NCI-H2029 treated with DMSO at 0.1 percent for 48 hours (cell line): ENCODE results near the gene SLC8A1.

Experiments
- DNase-seq: peaks from one replicate; lab custom pipeline; 2025; lab: John Stamatoyannopoulos, UW

The SLC8A1 gene

DNA sequence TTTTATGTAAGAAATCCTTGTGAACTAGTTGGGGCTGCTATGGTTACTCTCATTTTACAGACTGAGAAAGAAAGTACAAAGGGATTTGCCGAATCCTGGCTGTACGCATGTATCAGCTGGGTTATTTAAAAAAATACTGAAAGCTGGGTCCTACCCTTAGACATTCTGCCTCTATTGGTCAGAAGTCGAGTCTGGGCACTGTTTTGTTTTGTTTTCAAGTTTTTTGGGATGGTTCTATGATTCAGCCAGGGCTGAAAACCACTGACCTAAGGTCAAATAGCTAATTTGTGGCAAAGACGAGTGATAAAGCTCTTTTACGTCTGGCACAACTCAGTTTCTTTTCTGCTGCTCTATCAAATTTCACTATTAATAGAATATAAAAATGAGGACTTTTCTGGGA is 5.9 kb upstream of the SLC8A1 start:
- no peak for DNase-seq

DNA sequence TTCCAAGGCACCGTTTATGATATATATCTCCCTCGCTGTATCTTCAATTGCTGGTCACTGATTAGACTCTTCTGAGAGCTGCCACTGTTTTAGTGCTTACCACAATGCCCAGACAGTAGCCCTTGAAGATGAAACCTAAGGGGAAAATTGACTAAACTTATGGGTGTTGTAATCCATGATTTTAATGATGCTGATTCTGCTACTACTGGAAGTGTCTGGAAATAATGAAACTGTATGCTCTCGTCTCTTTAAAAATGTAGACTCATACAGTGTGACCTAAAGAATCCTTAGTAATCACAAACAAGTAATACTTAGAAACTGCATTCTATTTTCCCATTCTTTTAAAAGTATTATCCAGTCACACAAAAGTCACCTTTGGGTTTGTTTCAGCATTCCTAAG is 5.5 kb upstream of the SLC8A1 start:
- no peak for DNase-seq

DNA sequence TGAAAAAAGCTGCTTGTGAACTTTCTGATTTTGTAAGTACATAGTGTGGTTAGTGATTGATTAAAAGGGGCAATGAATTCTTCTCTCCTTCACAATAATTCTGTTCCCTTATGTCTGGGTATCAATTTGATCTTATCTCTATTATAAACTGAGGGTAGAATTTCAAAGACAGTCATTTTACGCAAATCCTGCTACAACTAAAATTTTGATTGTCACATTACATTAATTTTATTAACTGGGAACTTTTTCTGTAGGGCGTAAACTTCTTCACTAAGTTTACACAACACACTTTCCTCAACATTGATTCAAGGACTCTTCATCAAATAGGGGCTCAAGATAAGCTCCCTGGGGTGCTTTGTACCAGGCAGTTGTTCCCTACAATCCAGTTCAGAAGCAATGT is 5.0 kb upstream of the SLC8A1 start:
- DNase-seq: no peak

DNA sequence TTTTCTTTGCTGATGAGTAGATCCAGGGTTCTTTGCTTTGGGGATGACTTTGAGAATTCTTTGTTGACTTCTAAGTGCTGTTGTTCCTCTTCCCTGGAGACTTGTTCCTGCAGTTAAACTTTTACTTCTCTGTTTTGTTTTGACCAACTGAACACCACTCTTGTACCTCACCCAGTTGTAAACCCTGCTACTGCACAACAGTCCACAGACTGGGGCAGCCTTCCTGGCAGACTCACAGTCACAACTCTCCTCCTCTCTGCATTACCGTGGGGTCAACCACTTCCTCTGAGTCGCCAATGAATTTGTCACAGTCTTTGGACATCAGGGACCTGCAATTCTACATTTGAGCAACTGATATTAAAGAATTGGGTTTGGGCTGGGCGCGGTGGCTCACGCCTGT is 3.8 kb upstream of the SLC8A1 start:
- DNase-seq: no peak

DNA sequence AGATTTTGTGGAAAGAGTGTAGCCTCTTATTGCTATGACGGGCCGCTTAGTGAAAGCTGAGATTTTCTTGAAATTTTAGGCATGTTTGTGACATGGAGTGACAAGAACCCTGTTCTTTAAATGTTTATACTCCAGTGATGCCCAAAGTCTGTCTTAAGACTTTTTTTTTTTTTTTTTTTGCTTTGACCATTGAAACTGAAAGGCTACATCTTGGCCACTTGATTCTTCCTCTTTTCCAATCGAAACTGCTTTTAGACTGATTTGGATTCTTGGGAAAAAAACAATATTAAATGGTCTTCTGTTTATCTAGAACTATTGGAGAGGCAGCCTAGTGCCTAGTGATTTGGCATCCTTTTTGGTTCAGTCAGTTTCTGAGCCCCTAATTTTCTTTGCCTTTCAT is 2.4 kb upstream of the SLC8A1 start:
- no peak for DNase-seq

DNA sequence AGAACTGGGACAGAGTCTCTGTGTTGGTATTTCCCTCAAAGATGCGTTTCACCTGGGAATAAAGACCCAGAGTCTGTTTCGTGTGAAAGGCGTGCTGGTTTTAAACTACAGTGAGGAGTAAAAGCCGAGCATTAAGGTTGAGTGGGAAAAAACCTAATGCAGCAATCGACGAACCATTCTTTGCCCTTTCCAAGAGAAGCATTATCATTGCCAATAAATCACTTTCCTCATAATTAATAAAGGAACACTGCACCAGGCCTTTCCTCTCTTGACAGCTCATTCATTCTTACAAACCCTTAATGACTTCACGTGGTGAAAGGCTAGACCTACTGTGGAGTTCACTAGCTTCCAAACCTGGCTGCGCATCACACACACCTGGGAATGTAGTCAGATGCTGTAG is 896 bp upstream of the SLC8A1 start:
- no peak for DNase-seq

DNA sequence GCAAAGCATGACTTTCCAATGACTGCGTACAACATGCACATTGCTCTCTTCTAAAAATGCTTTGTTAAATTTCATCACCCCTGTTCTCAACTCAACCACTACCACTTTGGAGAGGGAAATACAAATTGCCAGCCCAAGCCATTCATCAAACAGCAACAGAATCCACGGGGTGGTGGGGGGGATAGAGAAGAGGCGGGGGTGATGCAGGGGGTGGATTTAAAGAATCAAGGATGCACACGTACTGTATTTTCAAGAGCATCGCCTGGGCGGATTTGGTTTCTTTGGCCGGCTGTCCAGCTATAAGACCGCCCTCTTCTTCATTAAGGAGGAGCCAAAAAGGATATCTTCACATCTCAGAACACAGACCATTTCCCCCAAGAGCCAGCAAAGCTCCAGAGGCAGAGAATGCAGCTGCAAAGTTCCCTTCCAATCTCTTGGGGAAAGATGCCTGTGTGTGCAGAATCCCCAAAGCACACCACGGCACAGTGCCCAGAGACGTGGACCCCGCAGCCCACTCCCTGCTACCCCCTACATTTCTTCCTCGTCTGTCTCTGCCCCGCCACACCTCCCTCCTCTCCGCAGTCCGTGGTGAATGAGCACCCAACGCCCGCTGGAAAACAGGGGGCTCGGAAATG is 977 bp downstream of the SLC8A1 start:
- DNase-seq: no peak

DNA sequence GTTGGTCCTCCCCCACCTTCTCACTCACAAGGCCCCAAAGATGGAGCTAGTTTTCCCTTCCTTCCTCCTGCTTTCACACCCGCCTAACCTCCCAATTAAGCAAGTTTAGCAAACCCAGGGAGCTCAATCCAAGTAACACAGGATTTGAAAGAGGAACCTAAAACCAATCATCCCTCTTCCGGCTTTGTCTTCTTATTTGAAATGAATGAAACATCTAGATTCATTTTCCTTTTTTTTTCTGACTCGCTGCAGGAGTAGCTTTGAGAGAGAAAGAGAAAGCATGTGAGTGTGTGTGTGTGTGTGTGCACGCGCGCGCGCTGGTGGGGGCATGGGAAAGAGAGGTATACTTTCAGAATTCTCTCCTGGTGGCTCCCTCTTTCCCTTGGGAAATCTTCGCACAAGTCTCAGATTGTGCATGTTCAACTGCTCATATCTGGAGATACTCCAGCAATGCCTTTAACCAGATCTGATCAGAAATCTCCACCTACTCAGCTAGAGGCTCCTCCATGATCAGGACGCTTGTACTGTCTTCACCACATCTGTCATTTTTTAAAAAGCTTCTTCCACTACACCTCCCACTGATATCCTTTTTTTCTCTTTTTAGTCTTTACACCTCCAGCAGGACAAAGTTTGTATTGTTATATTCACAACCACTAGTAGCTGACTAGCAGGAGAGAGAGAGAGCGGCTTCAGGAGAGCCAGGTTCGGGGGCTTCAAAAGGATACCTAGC is 1.7 kb downstream of the SLC8A1 start:
- DNase-seq: no peak

DNA sequence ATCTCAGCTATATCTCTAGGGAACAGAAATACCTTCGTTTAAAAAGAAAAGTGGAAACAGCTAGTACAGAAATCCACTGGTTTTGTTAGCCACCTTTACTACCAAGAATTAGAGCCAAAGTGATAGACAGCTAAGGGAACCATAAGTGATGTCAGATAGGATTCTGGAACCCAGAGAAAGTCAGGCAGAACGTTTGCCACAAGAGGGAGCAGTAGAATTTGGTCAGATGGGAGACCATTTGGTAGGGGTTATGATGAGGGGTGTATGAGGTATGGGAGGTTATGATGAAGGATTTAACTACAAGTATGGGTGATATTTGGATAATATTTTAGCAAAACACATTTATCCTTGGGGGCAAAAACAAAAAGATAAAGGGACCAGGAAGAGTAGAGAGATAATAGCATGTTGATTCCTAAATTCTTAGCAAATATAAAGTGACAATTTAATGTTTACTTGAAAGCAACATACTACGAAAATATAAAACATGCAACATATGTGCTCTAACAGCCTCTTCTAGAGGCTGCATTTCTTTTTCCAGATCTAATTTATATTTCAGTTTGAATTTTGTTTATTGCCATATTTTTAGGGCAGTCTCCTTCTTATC is 3.3 kb downstream of the SLC8A1 start:
- DNase-seq: peak; percentile 30

DNA sequence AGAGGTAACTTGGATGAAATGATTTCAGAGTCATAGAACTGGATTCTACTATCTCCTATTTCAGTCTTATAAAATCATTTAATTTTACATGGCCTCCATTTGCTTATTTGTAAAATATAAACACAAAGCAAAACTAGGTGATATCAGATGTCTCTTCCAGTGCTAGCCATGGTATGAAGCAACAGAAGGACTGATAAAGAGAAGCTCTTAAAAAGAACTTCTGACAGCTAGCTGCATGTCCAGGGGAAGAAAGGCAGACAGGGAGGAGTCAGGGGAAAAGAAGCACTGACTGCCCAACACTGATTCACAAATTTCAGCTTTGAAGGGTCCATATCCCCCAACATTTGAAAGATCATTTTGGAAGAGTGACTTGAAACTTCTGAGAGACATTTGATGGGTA is 6.4 kb downstream of the SLC8A1 start:
- no peak for DNase-seq

DNA sequence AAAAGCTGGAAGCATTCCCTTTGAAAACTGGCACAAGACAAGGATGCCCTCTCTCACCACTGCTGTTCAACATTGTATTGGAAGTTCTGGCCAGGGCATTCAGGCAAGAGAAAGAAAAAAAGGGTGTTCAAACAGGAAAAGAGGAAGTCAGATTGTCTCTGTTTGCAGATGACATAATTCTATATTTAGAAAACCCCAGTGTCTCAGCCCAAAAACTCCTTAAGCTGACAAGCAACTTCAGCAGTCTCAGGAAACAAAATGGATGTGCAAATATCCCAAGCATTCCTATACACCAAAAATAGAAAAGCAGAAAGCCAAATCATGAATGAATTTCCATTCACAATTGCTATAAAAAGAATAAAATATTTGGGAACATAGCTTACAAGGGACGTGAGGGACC is 11.1 kb downstream of the SLC8A1 start:
- no peak for DNase-seq

DNA sequence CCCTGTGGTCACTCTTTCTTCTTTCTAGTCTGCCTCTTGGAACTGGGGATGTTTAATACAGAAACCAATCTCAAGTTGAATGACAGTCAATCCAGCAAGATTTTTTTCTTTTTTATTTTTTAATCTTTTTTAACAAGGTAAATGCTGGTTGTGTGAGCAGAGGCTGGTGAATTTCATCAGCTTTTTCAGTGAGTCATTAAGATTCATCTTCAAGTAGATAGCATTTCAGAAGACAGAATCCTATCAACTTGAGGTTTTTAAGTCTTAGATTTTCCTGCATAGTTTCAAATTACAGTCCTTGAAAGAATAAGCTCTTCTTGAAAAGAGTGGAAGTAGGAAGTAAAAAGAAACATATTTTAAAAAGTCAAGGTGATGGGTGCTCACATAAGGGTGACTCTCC is 12.4 kb downstream of the SLC8A1 start:
- DNase-seq: no peak

DNA sequence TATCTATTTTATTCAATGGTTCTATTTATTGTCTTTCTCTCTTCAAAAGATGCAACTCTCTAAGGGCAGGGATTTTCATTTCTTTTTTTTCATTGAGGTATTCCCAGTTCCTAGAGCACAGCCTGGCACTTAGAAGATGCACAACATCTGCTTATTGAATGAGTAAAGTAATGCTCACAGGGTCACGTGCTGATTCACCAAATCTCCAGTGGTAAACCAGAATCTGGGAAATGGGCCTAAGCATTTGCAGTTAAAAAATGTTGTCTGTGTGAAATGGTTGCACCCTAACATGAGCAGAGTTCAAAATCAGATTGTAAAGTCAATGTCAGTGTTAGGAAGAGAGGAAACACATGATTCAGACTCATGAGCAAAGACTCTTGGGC is 15.8 kb downstream of the SLC8A1 start:
- no peak for DNase-seq

DNA sequence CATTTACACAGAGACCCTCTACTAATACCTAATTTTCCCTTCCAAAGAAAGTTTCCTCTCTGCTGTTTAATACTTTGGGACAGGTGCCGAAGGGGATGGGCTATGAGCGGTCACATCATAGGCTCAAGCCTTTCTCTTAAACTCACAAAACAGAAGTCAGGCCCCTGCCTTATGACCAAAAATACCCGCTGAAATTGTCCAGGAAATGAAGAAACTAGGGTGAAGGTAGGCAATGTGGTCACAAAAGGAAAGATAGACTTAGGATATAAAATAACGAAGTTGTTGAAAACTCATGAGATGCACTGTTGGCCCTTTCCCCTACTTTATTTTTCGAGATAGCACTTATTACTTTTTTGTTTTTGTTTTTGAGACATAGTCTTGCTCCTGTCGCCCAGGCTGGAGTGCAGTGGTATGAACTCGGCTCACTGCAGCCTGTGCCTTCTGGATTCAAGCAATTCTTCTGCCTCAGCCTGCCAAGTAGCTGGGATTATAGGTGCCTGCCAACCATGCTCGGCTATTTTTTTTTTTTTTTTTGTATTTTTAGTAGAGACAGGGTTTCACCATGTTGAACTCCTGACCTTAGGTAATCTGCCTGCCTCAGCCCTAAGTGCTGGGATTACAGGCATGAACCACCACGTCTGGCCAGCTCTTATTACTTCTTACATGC is 16.3 kb downstream of the SLC8A1 start:
- DNase-seq: no peak

DNA sequence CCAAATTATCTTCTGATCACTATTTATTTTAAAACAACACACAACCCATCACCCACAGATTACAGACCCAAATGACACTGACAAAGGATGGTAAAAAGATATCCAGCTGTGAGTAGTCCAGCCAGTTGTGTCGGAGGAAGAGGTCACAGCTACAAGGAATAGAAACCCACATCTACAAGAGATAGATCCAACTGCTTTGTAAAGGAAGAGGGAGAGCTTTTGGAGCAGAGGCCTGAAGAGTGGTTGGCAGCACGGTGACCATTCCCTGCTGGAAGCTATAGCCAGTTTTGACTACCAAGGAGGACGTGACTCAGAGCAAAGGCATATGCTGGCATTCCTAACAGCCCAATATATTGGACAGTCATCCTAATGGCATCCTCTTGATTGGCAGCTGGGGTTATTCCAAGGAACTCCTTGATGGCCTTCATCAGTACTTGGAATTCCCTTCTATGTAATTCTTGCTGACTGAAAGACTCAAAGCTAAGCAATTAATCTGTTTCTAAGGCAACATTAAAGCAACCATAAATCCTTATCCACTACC is 17.1 kb downstream of the SLC8A1 start:
- no peak for DNase-seq

DNA sequence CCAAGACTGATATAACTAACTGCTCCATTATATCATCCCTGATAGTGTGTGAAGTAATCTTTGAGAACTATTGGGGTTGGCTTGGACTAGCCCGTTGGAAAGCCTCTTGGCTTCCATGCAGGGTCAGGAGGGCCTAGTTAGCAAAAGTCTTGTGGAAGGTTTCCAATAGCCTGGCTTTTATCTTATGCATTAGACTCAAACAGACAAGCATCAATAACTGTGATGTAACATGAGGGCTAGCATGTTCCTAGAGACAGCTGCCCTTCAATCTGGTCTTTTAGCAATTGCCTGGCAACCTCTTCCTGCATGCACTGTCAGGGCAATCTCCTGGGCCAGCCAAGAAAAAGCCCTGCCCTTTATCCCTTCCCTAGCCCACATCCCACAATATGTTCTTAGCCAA is 18.2 kb downstream of the SLC8A1 start:
- no peak for DNase-seq

DNA sequence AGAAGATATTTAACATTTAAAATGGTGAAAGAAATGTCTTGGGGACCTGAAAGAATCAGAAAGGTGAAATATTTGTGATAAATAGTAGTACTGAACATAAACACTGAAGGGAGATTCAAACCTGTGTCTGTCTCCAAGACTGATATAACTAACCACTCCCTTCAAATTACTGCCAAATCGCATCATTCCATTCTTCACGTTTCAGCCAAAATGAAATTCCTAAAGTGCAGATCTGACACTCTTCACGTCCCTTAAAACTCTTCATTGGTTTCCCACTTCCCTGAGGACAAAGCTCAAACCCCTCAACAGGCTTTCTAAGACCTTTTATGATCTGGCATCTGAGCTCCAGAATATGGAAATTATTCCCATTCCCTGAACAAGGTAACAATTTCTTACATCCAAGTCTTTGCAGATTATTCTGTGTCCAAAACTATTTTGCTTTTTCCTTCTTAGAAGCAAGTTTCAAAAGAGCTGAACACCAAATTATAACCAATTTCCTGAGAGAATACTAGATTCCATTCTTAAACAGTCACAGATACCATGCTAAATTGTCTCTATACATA is 18.9 kb downstream of the SLC8A1 start:
- no peak for DNase-seq

DNA sequence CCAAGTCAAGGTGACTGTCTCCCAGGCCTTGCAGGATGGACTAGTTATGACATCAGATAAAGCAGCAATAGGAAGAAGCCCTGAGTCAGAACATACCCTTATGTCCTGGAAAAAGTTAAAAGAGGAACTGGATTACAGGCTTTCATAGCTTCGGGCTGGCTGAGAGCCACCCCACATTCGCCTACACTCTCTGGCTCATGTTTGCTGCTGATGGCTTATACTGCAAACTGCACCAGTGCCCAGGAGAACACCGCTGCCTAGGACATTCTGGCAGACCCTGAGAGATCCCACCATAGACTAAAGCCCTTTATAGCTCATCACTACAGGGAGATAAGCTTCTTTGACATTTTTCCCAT is 20.3 kb downstream of the SLC8A1 start:
- DNase-seq: no peak

DNA sequence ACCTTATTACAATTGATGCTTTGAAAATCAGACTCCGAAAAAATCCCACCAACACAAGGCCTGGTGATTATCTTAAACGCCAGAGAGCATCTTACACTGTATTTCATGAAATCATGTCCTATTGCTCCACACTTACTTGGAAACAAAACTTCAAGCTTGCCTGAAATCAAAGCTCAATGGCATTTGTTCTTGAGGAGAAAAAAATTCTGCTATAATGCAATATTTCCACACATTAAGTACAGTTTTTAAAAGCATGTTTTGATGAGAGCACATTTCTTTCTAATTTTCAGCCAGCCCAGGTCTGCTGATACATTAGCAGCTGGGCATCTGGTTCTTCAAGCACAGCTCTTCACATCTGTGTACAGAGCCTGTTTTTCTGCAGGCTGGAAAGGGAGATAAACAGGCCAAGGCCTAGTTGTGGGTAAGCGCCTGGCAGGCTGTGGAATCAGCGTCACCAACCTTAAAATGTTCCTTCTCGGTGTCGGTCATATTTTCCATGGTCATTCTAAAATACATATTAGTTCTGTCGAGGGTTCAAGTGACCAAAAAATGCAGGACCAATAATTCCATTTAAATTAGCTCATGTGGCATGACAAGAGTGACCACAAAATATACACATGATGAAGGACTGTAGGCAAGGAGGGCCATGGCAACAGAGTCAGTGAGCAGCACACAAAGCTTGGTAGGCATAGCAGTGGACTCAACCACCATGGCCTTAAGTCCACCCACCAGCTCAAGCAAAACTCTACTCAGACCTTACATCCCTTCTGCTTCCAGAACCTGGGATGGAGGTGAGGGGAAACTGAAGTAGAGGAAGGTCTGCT is 20.9 kb downstream of the SLC8A1 start:
- no peak for DNase-seq

DNA sequence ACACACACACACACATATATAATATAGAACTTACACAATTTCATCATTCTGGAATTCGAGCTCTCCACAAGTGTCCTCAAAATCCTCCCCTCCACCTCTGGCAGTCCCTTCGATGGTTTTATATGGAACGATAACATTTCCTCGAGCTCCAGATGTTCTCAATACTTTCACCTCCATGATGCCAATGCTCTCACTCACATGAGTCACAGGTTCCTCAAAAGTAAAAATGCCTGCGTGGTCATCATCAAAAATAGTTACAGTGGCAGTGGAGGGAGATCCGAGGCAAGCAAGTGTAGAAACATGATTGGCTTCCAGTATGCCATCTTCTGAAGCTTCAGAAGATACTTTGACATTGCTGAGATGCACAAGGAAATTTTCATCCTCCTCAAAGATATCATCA is 23.5 kb downstream of the SLC8A1 start:
- no peak for DNase-seq

DNA sequence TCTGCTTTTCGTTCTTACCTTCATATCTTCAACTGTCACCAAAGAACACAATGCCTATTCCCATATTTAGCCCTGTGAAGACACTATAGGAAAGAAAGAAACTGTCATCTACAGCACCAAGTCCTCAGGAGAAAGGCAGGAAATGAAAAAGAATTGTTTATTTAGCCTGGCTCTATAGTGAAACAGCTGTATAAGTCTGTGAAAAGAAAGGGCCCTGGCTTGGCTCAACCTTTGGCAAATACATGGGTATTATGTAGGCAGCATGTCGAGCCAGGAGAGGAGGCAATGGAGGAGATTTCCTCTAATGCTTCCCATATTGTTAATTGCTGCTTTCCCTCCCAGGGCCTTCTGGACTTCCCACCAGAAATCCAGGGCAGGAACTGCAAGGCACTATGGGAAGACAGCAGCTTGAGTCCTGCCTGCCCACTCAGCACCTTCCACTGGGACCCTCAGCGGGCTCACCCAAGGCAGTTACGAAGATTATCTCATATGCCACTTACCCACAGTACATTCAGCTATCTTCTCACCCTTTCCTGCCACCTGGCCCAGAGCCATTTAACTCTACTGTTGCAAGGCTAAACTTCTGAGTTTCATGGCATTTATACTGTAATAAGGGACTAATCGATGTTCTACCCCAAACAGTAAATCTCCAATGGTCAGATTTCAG is 30.1 kb downstream of the SLC8A1 start:
- no peak for DNase-seq
